HUES48 (cell line): ENCODE measurements around the gene FNIP1.

ENCODE experiments used
- H3K27ac ChIP-seq: one replicate; pipeline ENCODE4 v1.7.0; 2013; ENCODE audit warnings: low read depth, low read length, inconsistent platforms
- H3K27me3 ChIP-seq: 2 replicates; pipeline ENCODE4 v1.6.1; 2013; ENCODE audit warnings: mild to moderate bottlenecking, low read length; ENCODE audit not compliant: control insufficient read depth, insufficient read depth
- H3K36me3 ChIP-seq: 2 replicates; pipeline ENCODE4 v1.6.1; 2013; ENCODE audit warnings: low read length; ENCODE audit not compliant: control insufficient read depth, insufficient read depth
- H3K4me1 ChIP-seq: 2 replicates; pipeline ENCODE4 v1.6.1; 2013; ENCODE audit warnings: mild to moderate bottlenecking, low read length; ENCODE audit not compliant: control insufficient read depth, insufficient read depth
- H3K4me3 ChIP-seq: 2 replicates; pipeline ENCODE4 v1.5.1; 2013; ENCODE audit warnings: mild to moderate bottlenecking, low read depth, low read length
- H3K9ac ChIP-seq: 2 replicates; pipeline ENCODE4 v1.6.1; 2013; ENCODE audit warnings: mild to moderate bottlenecking, low read depth, low read length, moderate library complexity
- H3K9me3 ChIP-seq: 2 replicates; pipeline ENCODE4 v1.6.1; 2013; ENCODE audit warnings: low read length; ENCODE audit not compliant: control insufficient read depth, insufficient read depth

Gene FNIP1

GRCh38 chr5:131639148-131639547 lies 157.7 kb downstream of the FNIP1 start:
- H3K4me1 ChIP-seq, result peaks cover 9% of the 10 kb centered on the region
- peaks cover 7% of the 10 kb centered on the region; the same call in 1 of the 2 replicates for H3K36me3 ChIP-seq
- H3K9ac ChIP-seq, result no peak overlapping the region
- no peaks in the 10 kb centered on the region for H3K27me3 ChIP-seq
- no peak overlapping the region for H3K4me3 ChIP-seq
- H3K27ac ChIP-seq, result no peak overlapping the region
- no peaks in the 10 kb centered on the region for H3K9me3 ChIP-seq

DNA sequence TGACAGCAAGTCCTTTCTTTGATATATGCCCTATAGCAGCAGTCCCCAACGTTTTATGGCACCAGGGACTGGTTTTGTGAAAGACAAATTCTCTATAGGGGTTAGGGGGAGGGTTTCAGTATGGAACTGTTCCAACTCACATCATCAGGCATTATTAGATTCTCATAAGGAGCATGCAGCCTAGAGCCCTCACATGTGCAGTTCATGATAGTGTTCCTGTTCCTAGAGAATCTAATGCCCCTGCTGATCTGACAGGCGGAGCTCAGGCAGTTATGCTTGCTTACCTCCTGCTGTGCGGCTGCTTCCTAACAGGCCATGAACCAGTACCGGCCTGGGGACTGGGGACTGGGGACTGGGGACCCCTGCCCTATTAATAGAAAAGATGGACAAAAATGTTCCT lies 159.1 kb downstream of the FNIP1 start:
- Histone ChIP-seq H3K4me3 (no peak overlapping the region), H3K4me1 (peaks cover 13% of the 10 kb centered on the region), H3K27ac (no peak overlapping the region), H3K9me3 (no peaks in the 10 kb centered on the region), H3K9ac (no peak overlapping the region), H3K27me3 (no peaks in the 10 kb centered on the region), H3K36me3 (0 out of 2 replicates have a peak, but pooled peaks cover 3% of the 10 kb centered on the region)

- H3K4me1 ChIP-seq, result peaks cover 16% of the 10 kb centered on the region
- peak overlapping the region; percentile 94 for H3K9ac ChIP-seq
- no peaks in the 10 kb centered on the region for H3K36me3 ChIP-seq
- peak overlapping the region; percentile 99 for H3K27ac ChIP-seq
- peak overlapping the region; percentile 100 for H3K4me3 ChIP-seq
- H3K27me3 ChIP-seq, result no peaks in the 10 kb centered on the region
- no peaks in the 10 kb centered on the region for H3K9me3 ChIP-seq
These were observed 160.9 kb downstream of the FNIP1 start for GRCh38 chr5:131635684-131636572.

GRCh38 chr5:131634996-131635683 lies 161.7 kb downstream of the FNIP1 start, which contains the start of gene RAPGEF6:
Gene RAPGEF6 (minus strand): TSS chr5:131635229. CDS start chr5:131635030, 199 bp downstream.
- no peaks in the 10 kb centered on the region for H3K9me3 ChIP-seq
- no peaks in the 10 kb centered on the region for H3K36me3 ChIP-seq
- peak within 1 kb of the TSS; percentile 100 for H3K4me3 ChIP-seq
- H3K9ac ChIP-seq, result peak within 1 kb of the TSS; percentile 94
- no peaks in the 10 kb centered on the region for H3K27me3 ChIP-seq
- peaks cover 22% of the 10 kb centered on the region for H3K4me1 ChIP-seq
- peak within 1 kb of the TSS; percentile 99 for H3K27ac ChIP-seq

DNA sequence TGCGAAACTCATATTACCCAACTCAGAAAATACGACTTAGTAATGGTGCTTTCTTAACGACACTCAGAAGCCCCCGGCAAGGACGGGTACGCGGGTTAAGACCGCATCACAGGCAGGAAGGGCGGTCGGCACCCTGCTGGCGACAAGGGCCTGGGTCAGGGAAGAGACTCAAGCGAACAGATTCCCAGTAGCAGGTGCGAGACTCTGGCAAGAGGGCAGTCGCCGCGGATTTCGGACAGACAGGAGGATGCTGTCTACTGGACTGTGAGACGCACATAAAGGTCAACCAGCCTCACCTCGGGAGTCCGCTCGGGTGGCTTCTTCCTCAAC lies 162.2 kb downstream of the FNIP1 start:
- Histone ChIP-seq H3K27me3 (no peaks in the 10 kb centered on the region), H3K4me1 (peaks cover 23% of the 10 kb centered on the region), H3K4me3 (peak overlapping the region; percentile 100), H3K27ac (peak overlapping the region; percentile 99), H3K9ac (peak overlapping the region; percentile 90), H3K36me3 (no peaks in the 10 kb centered on the region), H3K9me3 (no peaks in the 10 kb centered on the region)

GRCh38 chr5:131634238-131634637 lies 162.6 kb downstream of the FNIP1 start:
- Histone ChIP-seq H3K4me3 (peak overlapping the region; percentile 100), H3K4me1 (peaks cover 23% of the 10 kb centered on the region), H3K27me3 (no peaks in the 10 kb centered on the region), H3K27ac (peak overlapping the region; percentile 99), H3K9ac (peak overlapping the region; percentile 90), H3K36me3 (no peaks in the 10 kb centered on the region), H3K9me3 (no peaks in the 10 kb centered on the region)

- Histone ChIP-seq H3K9me3 (no peaks in the 10 kb centered on the region), H3K27me3 (no peaks in the 10 kb centered on the region), H3K27ac (no peak overlapping the region), H3K4me1 (peaks cover 24% of the 10 kb centered on the region), H3K36me3 (no peaks in the 10 kb centered on the region), H3K9ac (0 out of 2 replicates have a peak overlapping the region, but pooled peaks have one; percentile 90), H3K4me3 (peak overlapping the region; percentile 100)
These were observed 163.0 kb downstream of the FNIP1 start for GRCh38 chr5:131633830-131634229.

GRCh38 chr5:131630963-131631350 lies 165.9 kb downstream of the FNIP1 start:
- no peaks in the 10 kb centered on the region for H3K36me3 ChIP-seq
- H3K9ac ChIP-seq, result no peak overlapping the region
- H3K27ac ChIP-seq, result no peak overlapping the region
- H3K9me3 ChIP-seq, result no peaks in the 10 kb centered on the region
- H3K4me3 ChIP-seq, result no peak overlapping the region
- peaks cover 24% of the 10 kb centered on the region for H3K4me1 ChIP-seq
- H3K27me3 ChIP-seq, result no peaks in the 10 kb centered on the region

- Histone ChIP-seq H3K4me3 (no peak overlapping the region), H3K9me3 (no peaks in the 10 kb centered on the region), H3K36me3 (no peaks in the 10 kb centered on the region), H3K27me3 (no peaks in the 10 kb centered on the region), H3K9ac (no peak overlapping the region), H3K27ac (no peak overlapping the region), H3K4me1 (peaks cover 24% of the 10 kb centered on the region)
These were observed 166.4 kb downstream of the FNIP1 start for GRCh38 chr5:131630208-131630962.

DNA sequence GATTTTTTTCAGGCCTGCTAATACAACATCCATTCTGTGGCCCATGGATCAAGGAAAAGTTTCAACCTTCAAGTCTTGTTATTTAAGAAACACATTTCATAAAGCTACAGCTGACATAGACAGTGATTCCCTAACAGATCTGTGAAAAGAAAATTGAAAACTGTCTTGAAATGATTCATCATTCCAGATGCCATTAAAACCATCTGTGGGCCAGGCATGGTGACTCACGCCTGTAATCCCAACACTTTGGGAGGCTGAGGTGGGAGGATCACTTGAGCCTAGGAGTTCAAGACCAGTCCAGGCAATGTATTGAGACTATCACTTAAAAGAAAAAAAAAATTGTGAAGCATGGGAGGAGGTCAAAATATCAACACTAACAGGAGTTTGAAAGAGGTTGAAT lies 167.8 kb downstream of the FNIP1 start:
- Histone ChIP-seq H3K4me1 (peaks cover 22% of the 10 kb centered on the region), H3K27ac (no peak overlapping the region), H3K4me3 (no peak overlapping the region), H3K9ac (0 out of 2 replicates have a peak overlapping the region, but pooled peaks have one; percentile 8), H3K36me3 (no peaks in the 10 kb centered on the region), H3K9me3 (no peaks in the 10 kb centered on the region), H3K27me3 (no peaks in the 10 kb centered on the region)
